Smooth muscle cell (in vitro differentiated cells): ENCODE measurements around the gene RAB11FIP4. TPM values are rescaled to one million over a fixed set of nuclear protein-coding genes. Genes with fewer than 3 reads are reported as not detected.

ENCODE experiments used
- DNase-seq: peaks from one replicate; lab custom pipeline; 2025; ENCODE audit not compliant: unreplicated experiment; lab: John Stamatoyannopoulos, UW
- H2AFZ ChIP-seq: fragments of 200-600 bp; sonication (generic); 2 replicates; pipeline ENCODE4 v1.6.0; 2016; ENCODE audit warnings: antibody characterized with exemption, low read depth, mild to moderate bottlenecking
- H3F3A ChIP-seq: fragments of 200-600 bp; sonication (generic); 2 replicates; pipeline ENCODE4 v1.6.0; 2017; ENCODE audit warnings: antibody characterized with exemption, low read depth
- H3K27ac ChIP-seq: fragments of 200-600 bp; sonication (generic); 2 replicates; pipeline ENCODE4 v1.5.1; 2016; ENCODE audit warnings: low read depth, mild to moderate bottlenecking
- H3K27me3 ChIP-seq: fragments of 200-600 bp; sonication (generic); 2 replicates; pipeline ENCODE4 v1.6.1; 2016; ENCODE audit warnings: low read depth, mild to moderate bottlenecking
- H3K36me3 ChIP-seq: fragments of 200-600 bp; sonication (generic); 2 replicates; pipeline ENCODE4 v1.5.1; 2016; ENCODE audit warnings: low read depth
- H3K4me1 ChIP-seq: fragments of 200-600 bp; sonication (generic); 2 replicates; pipeline ENCODE4 v1.5.1; 2016; ENCODE audit warnings: low read depth
- H3K4me2 ChIP-seq: fragments of 200-600 bp; sonication (generic); 2 replicates; pipeline ENCODE4 v1.6.0; 2016; ENCODE audit warnings: mild to moderate bottlenecking
- H3K4me3 ChIP-seq: fragments of 200-600 bp; sonication (generic); 2 replicates; pipeline ENCODE4 v1.5.1; 2016; ENCODE audit warnings: mild to moderate bottlenecking
- H3K79me2 ChIP-seq: fragments of 200-600 bp; sonication (generic); 2 replicates; pipeline ENCODE4 v1.6.0; 2016; ENCODE audit warnings: low read depth, mild to moderate bottlenecking
- H3K9ac ChIP-seq: fragments of 200-600 bp; sonication (generic); 2 replicates; pipeline ENCODE4 v1.6.0; 2016; ENCODE audit warnings: low read depth
- H3K9me3 ChIP-seq: fragments of 200-600 bp; sonication (generic); replicated peaks from 2 replicates; pipeline ENCODE4 v1.5.1; 2016; ENCODE audit warnings: low read depth
- H4K20me1 ChIP-seq: fragments of 200-600 bp; sonication (generic); 2 replicates; pipeline ENCODE4 v1.6.0; 2016; ENCODE audit warnings: low read depth
- CTCF ChIP-seq: fragments of 200-600 bp; sonication (generic); IDR thresholded peaks from 2 replicates; pipeline ENCODE4 v1.5.1; 2017; ENCODE audit warnings: borderline replicate concordance, mild to moderate bottlenecking, antibody characterized with exemption; ENCODE audit not compliant: insufficient read depth, poor library complexity, severe bottlenecking
- WGBS: methylation state at CpG from one replicate; pipeline ENCODE4 v1.1.7; 2016; ENCODE audit warnings: low lambda C conversion rate; 5-methylcytosine and 5-hydroxymethylcytosine counted together
- polyA plus RNA-seq: library from polyadenylated mRNA; unstranded; fragments of >200 nt; fragmentation: Nextera tagmentation; extraction: Ambion mirVana; gene quantifications from 2 replicates; pipeline ENCODE4 v1.2.1, GENCODE V29; 2016
- total RNA-seq: library from RNA; depleted of rRNA; stranded (reverse); fragments of >200 nt; gene quantifications from 2 replicates; pipeline ENCODE4 v1.2.3, GENCODE V29; 2014

Gene RAB11FIP4
- total and polyA plus RNA-seq, 2 experiments from 2014 or later, result 0.42 to 2.9 TPM

DNA sequence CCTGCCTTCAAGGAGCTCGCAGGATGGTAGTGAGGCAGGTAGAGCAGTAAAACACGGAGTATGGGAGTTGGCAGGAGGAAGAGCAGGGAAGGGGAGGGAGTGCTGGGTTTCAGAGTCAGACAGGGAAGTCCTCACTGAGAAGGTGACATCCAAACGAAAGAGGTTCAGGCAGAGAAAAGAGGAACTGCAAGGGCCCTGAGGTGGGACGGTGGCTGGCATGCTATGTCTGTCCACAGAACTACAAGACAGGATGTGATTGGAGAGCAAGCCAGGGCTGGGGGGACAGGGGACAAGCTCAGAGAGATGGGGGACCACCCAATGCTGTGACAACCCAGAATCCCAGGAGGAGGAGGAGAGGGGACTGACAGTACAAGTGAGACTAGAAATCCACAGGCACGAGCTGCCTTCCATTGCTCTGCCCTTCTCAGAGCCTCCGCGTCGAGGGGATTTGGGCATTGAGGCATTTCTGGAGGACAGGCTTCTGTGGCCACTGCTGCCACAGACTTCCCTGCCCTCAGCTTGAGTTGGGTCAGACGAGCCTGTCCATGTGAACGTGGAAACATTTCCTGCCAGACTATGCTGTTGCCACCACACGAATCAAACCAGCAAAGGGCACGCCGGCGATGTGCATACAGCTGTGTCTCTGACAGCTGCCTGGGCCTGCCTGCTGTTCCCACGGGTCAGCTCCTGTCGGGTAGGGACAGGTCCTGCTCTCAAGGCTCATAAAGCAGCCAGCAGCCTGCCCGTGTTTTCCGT lies 100.1 kb downstream of the RAB11FIP4 start:
- H3F3A ChIP-seq, result peaks cover 3% of the 10 kb centered on the region
- no peak overlapping the region for H3K4me3 ChIP-seq
- no peak for DNase-seq
- no peak overlapping the region for H3K27ac ChIP-seq
- no peaks in the 10 kb centered on the region for H3K79me2 ChIP-seq
- H3K4me1 ChIP-seq, result peaks cover 11% of the 10 kb centered on the region
- WGBS, result 83% methylated on average over 18 of the region's 18 CpGs
- H3K9ac ChIP-seq, result no peak overlapping the region
- no peak for TF ChIP-seq CTCF
- H3K9me3 ChIP-seq, result no peaks in the 10 kb centered on the region
- H4K20me1 ChIP-seq, result peaks cover 23% of the 10 kb centered on the region
- no peak overlapping the region for H3K4me2 ChIP-seq
- H2AFZ ChIP-seq, result no peak overlapping the region
- H3K27me3 ChIP-seq, result peaks cover 30% of the 10 kb centered on the region
- H3K36me3 ChIP-seq, result no peaks in the 10 kb centered on the region

- H3K27me3 ChIP-seq, result peaks cover 30% of the 10 kb centered on the region
Observed at GRCh38 chr17:31492206-31492605, 100.7 kb downstream of the RAB11FIP4 start.

GRCh38 chr17:31492880-31493655 lies 101.6 kb downstream of the RAB11FIP4 start:
- peaks cover 11% of the 10 kb centered on the region for H3K4me1 ChIP-seq
- H3K79me2 ChIP-seq, result no peaks in the 10 kb centered on the region
- H3F3A ChIP-seq, result peaks cover 3% of the 10 kb centered on the region
- WGBS, result 87% methylated on average over 11 of the region's 11 CpGs
- H3K9ac ChIP-seq, result no peak overlapping the region
- H2AFZ ChIP-seq, result no peak overlapping the region
- no peak overlapping the region for H3K4me3 ChIP-seq
- peaks cover 30% of the 10 kb centered on the region for H3K27me3 ChIP-seq
- H3K27ac ChIP-seq, result no peak overlapping the region
- DNase-seq, result no peak
- TF ChIP-seq CTCF, result no peak
- H3K36me3 ChIP-seq, result no peaks in the 10 kb centered on the region
- no peaks in the 10 kb centered on the region for H3K9me3 ChIP-seq
- H4K20me1 ChIP-seq, result peaks cover 23% of the 10 kb centered on the region
- no peak overlapping the region for H3K4me2 ChIP-seq

More at GRCh38 chr17:31492206-31492605, 100.7 kb downstream of the RAB11FIP4 start:
- H3K36me3 ChIP-seq, result no peaks in the 10 kb centered on the region
- H2AFZ ChIP-seq, result no peak overlapping the region
- H3K27ac ChIP-seq, result no peak overlapping the region
- WGBS, result 96% methylated on average over 5 of the region's 5 CpGs
- no peak overlapping the region for H3K4me2 ChIP-seq
- H3F3A ChIP-seq, result peaks cover 3% of the 10 kb centered on the region
- H3K9ac ChIP-seq, result no peak overlapping the region
- peaks cover 23% of the 10 kb centered on the region for H4K20me1 ChIP-seq
- H3K9me3 ChIP-seq, result no peaks in the 10 kb centered on the region
- H3K4me1 ChIP-seq, result peaks cover 11% of the 10 kb centered on the region
- DNase-seq, result no peak
- no peak for TF ChIP-seq CTCF
- no peaks in the 10 kb centered on the region for H3K79me2 ChIP-seq
- H3K4me3 ChIP-seq, result no peak overlapping the region
